ENCODE data around the gene PKNOX2. TPM values are rescaled to one million over a fixed set of nuclear protein-coding genes. Genes with fewer than 3 reads are reported as not detected.

Gene PKNOX2
- total RNA-seq, 1 donor from 2014 or later, result 8.7 TPM

DNA sequence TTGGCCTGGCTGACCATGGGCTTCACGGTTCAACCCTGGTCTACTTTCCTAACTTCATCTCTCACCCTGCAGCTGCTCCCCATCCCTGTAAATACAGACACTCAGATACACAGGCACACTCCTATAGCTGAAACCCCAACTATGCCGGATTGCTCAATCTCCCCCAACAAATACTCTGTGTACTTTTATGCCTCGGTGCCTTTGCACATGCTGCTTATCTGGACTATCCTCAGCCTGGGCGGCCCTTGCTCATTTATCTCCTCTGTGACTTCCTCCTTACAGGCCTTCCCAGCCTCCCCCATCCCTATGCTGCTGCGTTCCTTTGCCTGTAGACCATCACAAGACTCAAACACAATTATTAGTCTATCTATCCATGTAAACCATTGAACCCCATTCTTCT, 76.6 kb downstream of the PKNOX2 start:
- Mint-ChIP-seq H3K36me3 (ENCODE audit: unreplicated experiment) (peaks cover 13% of the 10 kb centered on the region), H3K4me3 (ENCODE audit: unreplicated experiment) (no peak overlapping the region), H3K9me3 (ENCODE audit: unreplicated experiment) (peaks cover 7% of the 10 kb centered on the region), H3K4me1 (ENCODE audit: low read depth, unreplicated experiment) (peaks cover 3% of the 10 kb centered on the region), H3K27me3 (ENCODE audit: unreplicated experiment) (peaks cover 9% of the 10 kb centered on the region), H3K27ac (ENCODE audit: unreplicated experiment) (no peak overlapping the region)
- no peak for TF ChIP-seq CTCF (IDR thresholded peaks at IDR 0.05; ENCODE audit: partially characterized antibody, unreplicated experiment)
- no peak for DNase-seq

DNA sequence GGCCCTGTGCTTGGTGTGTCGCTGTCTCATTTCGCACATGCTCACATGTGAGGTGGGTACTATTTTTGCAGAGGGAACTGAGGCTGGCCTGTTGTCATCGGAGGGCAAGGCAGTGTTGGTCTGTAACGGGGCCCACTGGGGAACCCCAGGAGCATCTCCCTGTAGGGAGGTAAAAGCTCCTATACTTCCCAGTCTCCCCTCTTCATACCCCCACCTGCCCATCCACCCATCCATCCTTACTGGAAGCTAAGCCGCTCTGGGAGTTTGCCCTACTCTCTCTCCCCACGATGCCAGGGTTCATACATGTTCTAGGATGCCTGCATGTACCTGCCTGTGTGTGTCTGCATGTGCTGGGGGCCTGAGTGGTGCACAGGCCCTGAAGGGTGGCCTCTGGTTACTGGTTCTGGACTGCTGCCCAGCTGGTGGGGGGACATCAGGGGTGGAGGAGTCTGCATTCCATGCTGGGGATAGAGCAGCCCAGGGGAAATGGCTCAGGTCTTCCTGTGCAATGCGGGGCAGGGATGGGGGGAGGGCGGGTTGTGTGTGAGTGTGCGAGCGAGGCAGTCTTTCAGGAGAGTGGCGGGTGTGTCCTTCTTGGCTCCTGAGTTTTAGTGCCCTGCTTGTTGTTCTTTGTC, 77.7 kb downstream of the PKNOX2 start:
- Mint-ChIP-seq H3K27ac (ENCODE audit: unreplicated experiment) (no peak overlapping the region), H3K4me1 (ENCODE audit: low read depth, unreplicated experiment) (peaks cover 3% of the 10 kb centered on the region), H3K4me3 (ENCODE audit: unreplicated experiment) (no peak overlapping the region), H3K36me3 (ENCODE audit: unreplicated experiment) (peaks cover 15% of the 10 kb centered on the region), H3K27me3 (ENCODE audit: unreplicated experiment) (peaks cover 9% of the 10 kb centered on the region), H3K9me3 (ENCODE audit: unreplicated experiment) (peaks cover 7% of the 10 kb centered on the region)
- DNase-seq, result no peak
- no peak for TF ChIP-seq CTCF (IDR thresholded peaks at IDR 0.05; ENCODE audit: partially characterized antibody, unreplicated experiment)

DNA sequence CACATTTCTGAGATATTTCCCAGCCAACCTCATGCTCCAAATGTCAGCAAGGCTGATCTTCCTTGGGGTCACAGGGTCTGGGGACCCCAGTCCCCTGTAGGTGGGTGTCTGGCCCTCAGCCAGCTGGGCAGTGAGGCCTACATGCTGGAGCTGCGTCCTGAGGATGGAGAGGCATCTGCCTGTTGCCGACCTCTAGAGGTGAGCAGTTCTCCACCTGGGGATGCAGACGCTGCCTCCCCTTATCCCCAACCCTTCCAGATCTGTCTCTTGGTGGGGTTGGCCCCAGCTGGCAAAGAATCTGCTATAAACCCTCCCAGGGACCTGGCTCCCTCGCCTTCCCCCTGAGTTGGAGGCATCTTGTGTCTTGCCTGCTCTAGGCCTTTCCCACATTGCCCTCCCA, 79.6 kb downstream of the PKNOX2 start:
- DNase-seq, result no peak
- Mint-ChIP-seq H3K9me3 (ENCODE audit: unreplicated experiment) (peaks cover 7% of the 10 kb centered on the region), H3K4me3 (ENCODE audit: unreplicated experiment) (no peak overlapping the region), H3K4me1 (ENCODE audit: low read depth, unreplicated experiment) (peaks cover 8% of the 10 kb centered on the region), H3K27ac (ENCODE audit: unreplicated experiment) (no peak overlapping the region), H3K36me3 (ENCODE audit: unreplicated experiment) (peaks cover 21% of the 10 kb centered on the region), H3K27me3 (ENCODE audit: unreplicated experiment) (peaks cover 7% of the 10 kb centered on the region)
- no peak for TF ChIP-seq CTCF (IDR thresholded peaks at IDR 0.05; ENCODE audit: partially characterized antibody, unreplicated experiment)

GRCh38 chr11:125245299-125245698, 80.7 kb downstream of the PKNOX2 start:
- no peak for DNase-seq
- no peak overlapping the region for H3K27ac Mint-ChIP-seq (ENCODE audit: unreplicated experiment)
- no peak overlapping the region for H3K4me3 Mint-ChIP-seq (ENCODE audit: unreplicated experiment)
- peaks cover 7% of the 10 kb centered on the region for H3K9me3 Mint-ChIP-seq (ENCODE audit: unreplicated experiment)
- H3K36me3 Mint-ChIP-seq (ENCODE audit: unreplicated experiment), result peaks cover 15% of the 10 kb centered on the region
- H3K4me1 Mint-ChIP-seq (ENCODE audit: low read depth, unreplicated experiment), result peaks cover 6% of the 10 kb centered on the region
- TF ChIP-seq CTCF (IDR thresholded peaks at IDR 0.05; ENCODE audit: partially characterized antibody, unreplicated experiment), result no peak
- H3K27me3 Mint-ChIP-seq (ENCODE audit: unreplicated experiment), result peaks cover 5% of the 10 kb centered on the region

DNA sequence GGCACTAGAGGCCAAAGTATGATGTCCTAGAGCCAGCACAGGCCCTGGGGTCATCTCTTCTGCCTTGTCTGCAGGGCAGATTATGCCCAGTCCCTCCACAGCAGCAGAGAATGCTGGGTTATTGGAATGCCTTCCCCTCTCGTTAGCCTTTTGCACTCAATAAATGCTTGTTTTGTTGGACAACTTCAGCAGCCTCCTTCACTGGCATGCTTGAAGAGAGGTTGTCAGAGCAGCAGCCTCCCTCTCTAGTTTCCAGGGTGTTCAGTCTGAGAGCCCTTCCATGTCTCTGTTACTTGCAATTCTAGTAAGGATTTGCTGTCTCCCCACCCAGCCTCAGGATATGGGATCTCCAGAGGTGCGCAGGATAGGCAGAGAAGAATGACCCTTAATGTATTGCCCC, 82.9 kb downstream of the PKNOX2 start:
- TF ChIP-seq CTCF (IDR thresholded peaks at IDR 0.05; ENCODE audit: partially characterized antibody, unreplicated experiment), result no peak
- H3K27me3 Mint-ChIP-seq (ENCODE audit: unreplicated experiment), result peaks cover 4% of the 10 kb centered on the region
- peaks cover 15% of the 10 kb centered on the region for H3K36me3 Mint-ChIP-seq (ENCODE audit: unreplicated experiment)
- peaks cover 9% of the 10 kb centered on the region for H3K9me3 Mint-ChIP-seq (ENCODE audit: unreplicated experiment)
- DNase-seq, result no peak
- H3K4me1 Mint-ChIP-seq (ENCODE audit: low read depth, unreplicated experiment), result peaks cover 11% of the 10 kb centered on the region
- no peak overlapping the region for H3K4me3 Mint-ChIP-seq (ENCODE audit: unreplicated experiment)
- no peak overlapping the region for H3K27ac Mint-ChIP-seq (ENCODE audit: unreplicated experiment)

All from glutamatergic neuron (in vitro differentiated cells).